SK-N-SH treated with all-trans-retinoic acid at 6 μM for 48 hours (cell line): ENCODE data around the gene FAAH.

Source experiments
- ARNTL ChIP-seq: fragments of 450-650 bp; formaldehyde crosslinking; IDR thresholded peaks from 2 replicates; pipeline ENCODE4 v1.5.0; 2020; ENCODE audit warnings: low read depth, mild to moderate bottlenecking, moderate library complexity, borderline replicate concordance
- BACH2 ChIP-seq: fragments of 250-450 bp; sonication (Bioruptor Pico); IDR thresholded peaks from 2 replicates; pipeline ENCODE4 v1.9.0; 2021; ENCODE audit warnings: mild to moderate bottlenecking, borderline replicate concordance
- GLIS3 ChIP-seq: fragments of 250-450 bp; sonication (Bioruptor Pico); IDR thresholded peaks from 2 replicates; pipeline ENCODE4 v1.5.0; 2020; ENCODE audit warnings: mild to moderate bottlenecking, moderate library complexity
- ZFP3 ChIP-seq: fragments of 250-450 bp; sonication (Bioruptor Pico); IDR thresholded peaks from 2 replicates; pipeline ENCODE4 v1.5.0; 2020; ENCODE audit warnings: mild to moderate bottlenecking, moderate library complexity
- ZNF8 ChIP-seq: fragments of 450-650 bp; formaldehyde crosslinking; IDR thresholded peaks from 2 replicates; pipeline ENCODE4 v1.5.0; 2020; ENCODE audit warnings: mild to moderate bottlenecking, moderate library complexity
- TF ChIP-seq, protein P1 (sequence below): fragments of 250-450 bp; sonication (Bioruptor Pico); IDR thresholded peaks from 2 replicates; pipeline ENCODE4 v1.5.0; 2020; ENCODE audit warnings: mild to moderate bottlenecking, moderate library complexity

DNA sequence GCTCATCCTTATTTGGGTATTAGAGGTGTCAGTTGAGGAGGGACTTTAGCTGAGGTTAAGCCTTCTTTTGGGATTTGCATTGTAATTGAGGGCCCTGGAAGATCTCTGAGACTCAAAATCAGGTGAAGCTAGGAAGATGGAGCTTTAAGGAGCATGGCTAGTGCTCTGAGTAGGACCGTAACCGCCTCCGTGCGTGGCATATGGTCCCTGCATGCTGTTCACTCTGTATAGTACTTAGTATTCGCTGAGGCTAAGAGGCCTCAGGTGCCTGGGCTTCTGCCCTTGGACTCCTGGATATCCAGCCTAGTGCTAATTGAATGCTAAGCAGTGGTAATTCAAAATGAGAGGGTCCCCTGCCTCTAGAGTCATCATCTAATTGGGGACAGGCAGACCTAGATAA, 31.0 kb upstream of the FAAH start:
- no peak for TF ChIP-seq ZFP3 (CRISPR knock-in tag)
- TF ChIP-seq GLIS3 = no peak
- TF ChIP-seq BACH2 (CRISPR knock-in tag) = no peak
- TF ChIP-seq, protein P1, sequence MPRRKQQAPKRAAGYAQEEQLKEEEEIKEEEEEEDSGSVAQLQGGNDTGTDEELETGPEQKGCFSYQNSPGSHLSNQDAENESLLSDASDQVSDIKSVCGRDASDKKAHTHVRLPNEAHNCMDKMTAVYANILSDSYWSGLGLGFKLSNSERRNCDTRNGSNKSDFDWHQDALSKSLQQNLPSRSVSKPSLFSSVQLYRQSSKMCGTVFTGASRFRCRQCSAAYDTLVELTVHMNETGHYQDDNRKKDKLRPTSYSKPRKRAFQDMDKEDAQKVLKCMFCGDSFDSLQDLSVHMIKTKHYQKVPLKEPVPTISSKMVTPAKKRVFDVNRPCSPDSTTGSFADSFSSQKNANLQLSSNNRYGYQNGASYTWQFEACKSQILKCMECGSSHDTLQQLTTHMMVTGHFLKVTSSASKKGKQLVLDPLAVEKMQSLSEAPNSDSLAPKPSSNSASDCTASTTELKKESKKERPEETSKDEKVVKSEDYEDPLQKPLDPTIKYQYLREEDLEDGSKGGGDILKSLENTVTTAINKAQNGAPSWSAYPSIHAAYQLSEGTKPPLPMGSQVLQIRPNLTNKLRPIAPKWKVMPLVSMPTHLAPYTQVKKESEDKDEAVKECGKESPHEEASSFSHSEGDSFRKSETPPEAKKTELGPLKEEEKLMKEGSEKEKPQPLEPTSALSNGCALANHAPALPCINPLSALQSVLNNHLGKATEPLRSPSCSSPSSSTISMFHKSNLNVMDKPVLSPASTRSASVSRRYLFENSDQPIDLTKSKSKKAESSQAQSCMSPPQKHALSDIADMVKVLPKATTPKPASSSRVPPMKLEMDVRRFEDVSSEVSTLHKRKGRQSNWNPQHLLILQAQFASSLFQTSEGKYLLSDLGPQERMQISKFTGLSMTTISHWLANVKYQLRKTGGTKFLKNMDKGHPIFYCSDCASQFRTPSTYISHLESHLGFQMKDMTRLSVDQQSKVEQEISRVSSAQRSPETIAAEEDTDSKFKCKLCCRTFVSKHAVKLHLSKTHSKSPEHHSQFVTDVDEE (CRISPR knock-in tag) = no peak
- TF ChIP-seq ZNF8 (CRISPR knock-in tag) = no peak
- no peak for TF ChIP-seq ARNTL (CRISPR knock-in tag)
